Measurements from ENCODE around the gene LRP1B. TPM values are rescaled to one million over a fixed set of nuclear protein-coding genes. Genes with fewer than 3 reads are reported as not detected.

The LRP1B gene
- total and polyA plus RNA-seq, 2 of the 8 experiments (the other 6 are each of a cell fraction or from before 2014, with no cell fraction given): 0.03 TPM; not detected in 1

DNA sequence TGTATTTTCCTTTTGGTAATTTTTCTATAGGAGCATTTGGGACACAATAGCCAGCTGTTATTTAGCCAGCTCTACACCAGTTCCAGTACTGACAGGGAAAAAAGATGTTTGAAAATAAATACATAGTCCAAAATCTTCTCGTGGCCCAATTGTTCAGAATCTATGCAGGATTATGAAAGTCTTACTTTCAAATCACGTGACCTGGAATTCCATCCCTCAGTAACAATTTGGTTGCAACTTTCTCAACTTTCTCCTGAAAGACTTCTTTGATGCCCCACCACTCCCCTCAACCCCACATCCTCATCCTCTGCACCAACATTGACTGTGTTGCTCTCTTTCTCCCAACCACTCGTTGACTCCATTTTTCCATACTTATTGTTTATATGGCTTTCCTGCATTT, 539.0 kb downstream of the LRP1B start (continued):
- TF ChIP-seq PHF8 (conservative IDR thresholded peaks at IDR 0.05; ENCODE audit: low read depth, low read length) (no peak), SUZ12 (IDR thresholded peaks at IDR 0.05; ENCODE audit: low read length) (no peak), ASH2L (IDR thresholded peaks at IDR 0.05; ENCODE audit: low read length) (no peak), CEBPB (IDR thresholded peaks at IDR 0.05; ENCODE audit: low read depth, low read length) (no peak)
- TF ChIP-seq, protein P1, sequence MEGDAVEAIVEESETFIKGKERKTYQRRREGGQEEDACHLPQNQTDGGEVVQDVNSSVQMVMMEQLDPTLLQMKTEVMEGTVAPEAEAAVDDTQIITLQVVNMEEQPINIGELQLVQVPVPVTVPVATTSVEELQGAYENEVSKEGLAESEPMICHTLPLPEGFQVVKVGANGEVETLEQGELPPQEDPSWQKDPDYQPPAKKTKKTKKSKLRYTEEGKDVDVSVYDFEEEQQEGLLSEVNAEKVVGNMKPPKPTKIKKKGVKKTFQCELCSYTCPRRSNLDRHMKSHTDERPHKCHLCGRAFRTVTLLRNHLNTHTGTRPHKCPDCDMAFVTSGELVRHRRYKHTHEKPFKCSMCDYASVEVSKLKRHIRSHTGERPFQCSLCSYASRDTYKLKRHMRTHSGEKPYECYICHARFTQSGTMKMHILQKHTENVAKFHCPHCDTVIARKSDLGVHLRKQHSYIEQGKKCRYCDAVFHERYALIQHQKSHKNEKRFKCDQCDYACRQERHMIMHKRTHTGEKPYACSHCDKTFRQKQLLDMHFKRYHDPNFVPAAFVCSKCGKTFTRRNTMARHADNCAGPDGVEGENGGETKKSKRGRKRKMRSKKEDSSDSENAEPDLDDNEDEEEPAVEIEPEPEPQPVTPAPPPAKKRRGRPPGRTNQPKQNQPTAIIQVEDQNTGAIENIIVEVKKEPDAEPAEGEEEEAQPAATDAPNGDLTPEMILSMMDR (IDR thresholded peaks at IDR 0.05; ENCODE audit: control extremely low read depth in 1 of 3, insufficient read depth in 1 of 3, low read depth in 1 of 3, low read length in 3 of 3): no peak

Data from H1 (cell line).